Ectodermal cell (in vitro differentiated cells): ENCODE measurements around the gene PIEZO1.

Source experiments
- H3K27ac ChIP-seq: 2 replicates; pipeline ENCODE4 v1.7.0; 2013; ENCODE audit warnings: mild to moderate bottlenecking, low read depth, low read length; ENCODE audit not compliant: insufficient read depth, poor library complexity, severe bottlenecking
- H3K27me3 ChIP-seq: 2 replicates; pipeline ENCODE4 v1.7.0; 2013; ENCODE audit warnings: mild to moderate bottlenecking, low read length; ENCODE audit not compliant: insufficient read depth, control insufficient read depth, poor library complexity, severe bottlenecking
- H3K36me3 ChIP-seq: one replicate; pipeline ENCODE4 v1.7.0; 2013; ENCODE audit warnings: low read length; ENCODE audit not compliant: control insufficient read depth, insufficient read depth
- H3K4me1 ChIP-seq: one replicate; pipeline ENCODE4 v1.7.0; 2013; ENCODE audit warnings: low read length; ENCODE audit not compliant: control insufficient read depth, insufficient read depth
- H3K4me3 ChIP-seq: 2 replicates; pipeline ENCODE4 v1.7.0; 2013; ENCODE audit warnings: low read depth, low read length, control low read depth; ENCODE audit not compliant: insufficient read depth
- H3K9me3 ChIP-seq: 2 replicates; pipeline ENCODE4 v1.7.0; 2013; ENCODE audit warnings: mild to moderate bottlenecking, low read length, moderate library complexity; ENCODE audit not compliant: control insufficient read depth
- WGBS, 2 experiments: methylation state at CpG; one replicate each; pipeline ENCODE4 v1.1.7; 2013; ENCODE audit warnings: missing lambda C conversion rate in 2 of 2; 5-methylcytosine and 5-hydroxymethylcytosine counted together

PIEZO1 gene

DNA sequence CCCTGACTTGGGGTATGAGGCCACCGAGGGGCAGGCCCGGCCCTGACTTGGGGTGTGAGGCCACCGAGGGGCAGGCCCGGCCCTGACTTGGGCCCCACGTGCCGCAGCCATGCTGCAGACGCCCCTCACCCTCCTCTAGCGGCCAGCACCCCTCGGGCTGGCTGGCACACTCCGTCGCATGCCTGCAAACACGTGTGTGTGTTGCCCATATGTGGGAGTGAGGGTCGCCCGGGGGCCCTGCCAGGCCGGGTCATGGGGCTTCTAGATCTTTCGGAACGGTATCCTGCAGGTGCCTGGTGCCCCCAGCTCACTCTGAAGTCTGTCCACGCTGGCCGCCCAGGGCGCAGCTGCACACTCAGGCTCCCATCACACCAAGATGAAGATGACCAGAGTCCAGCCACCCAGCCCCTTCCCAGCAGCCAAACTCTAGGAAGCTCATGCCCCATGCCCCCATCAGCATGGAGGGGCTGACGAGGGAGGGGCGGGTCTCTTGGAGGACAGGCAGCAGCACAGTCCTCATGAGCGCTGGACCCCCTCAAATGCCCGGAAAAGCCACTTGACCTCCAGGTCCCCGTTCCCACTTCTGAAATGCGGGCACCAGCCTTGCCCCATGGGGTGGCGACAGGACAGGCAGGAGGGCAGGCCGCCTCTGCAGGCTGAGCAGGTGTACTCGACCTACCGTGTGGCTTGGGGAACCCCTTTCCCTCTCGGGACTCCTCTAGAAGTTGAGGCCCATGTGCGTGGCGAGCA, 44.9 kb downstream of the PIEZO1 start:
- H3K9me3 ChIP-seq = no peaks in the 10 kb centered on the region
- H3K36me3 ChIP-seq = no peaks in the 10 kb centered on the region
- H3K27ac ChIP-seq = no peak overlapping the region
- WGBS, 2 experiments = 94% methylated on average over 33 of the region's 33 CpGs
- peaks cover 9% of the 10 kb centered on the region for H3K4me1 ChIP-seq
- no peaks in the 10 kb centered on the region for H3K27me3 ChIP-seq
- no peak overlapping the region for H3K4me3 ChIP-seq

DNA sequence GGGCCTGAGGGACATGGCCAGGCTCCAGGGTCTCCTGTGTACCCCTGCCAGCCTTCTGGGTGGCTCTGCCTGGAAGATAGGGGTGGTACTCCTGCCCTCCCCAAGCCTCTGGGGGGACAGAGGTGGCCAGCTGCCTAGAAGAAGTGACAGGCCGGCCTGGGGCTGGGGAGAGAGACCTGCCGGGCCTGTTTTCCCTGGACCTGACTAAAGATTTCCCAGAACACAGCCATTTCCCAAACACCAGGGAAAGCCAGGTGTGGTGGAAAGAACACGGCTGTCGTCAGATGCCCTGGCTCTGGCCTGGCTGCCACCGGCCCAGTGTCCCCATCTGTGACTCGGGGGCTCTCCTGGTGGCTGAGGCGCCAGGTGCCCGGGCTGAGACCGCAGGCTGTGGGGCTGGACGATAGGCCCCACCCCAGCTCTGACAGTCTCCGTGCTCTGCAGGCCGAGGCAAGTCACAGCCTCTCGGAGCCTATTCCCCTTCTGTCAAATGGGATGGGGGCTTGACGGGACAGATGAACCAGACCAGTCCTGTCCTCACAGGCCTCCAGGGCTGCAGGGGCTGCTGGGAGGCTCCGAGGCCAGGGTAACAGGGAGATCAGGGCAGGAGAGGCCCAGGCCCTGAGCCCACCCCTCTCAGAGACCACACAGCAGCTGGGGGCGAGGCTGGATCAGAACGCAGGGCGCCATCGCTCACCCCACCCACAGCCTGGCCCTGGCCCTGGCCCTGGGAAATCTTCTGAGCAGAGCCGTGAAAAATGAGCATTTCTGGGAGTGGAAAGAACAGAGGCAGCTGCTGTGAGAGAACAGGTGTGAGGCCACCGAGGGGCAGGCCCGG, 45.7 kb downstream of the PIEZO1 start:
- Histone ChIP-seq H3K9me3 (no peaks in the 10 kb centered on the region), H3K4me1 (peaks cover 8% of the 10 kb centered on the region), H3K27ac (no peak overlapping the region), H3K4me3 (no peak overlapping the region), H3K36me3 (no peaks in the 10 kb centered on the region), H3K27me3 (no peaks in the 10 kb centered on the region)
- WGBS, 2 experiments = 89% methylated on average over 22 of the region's 22 CpGs

DNA sequence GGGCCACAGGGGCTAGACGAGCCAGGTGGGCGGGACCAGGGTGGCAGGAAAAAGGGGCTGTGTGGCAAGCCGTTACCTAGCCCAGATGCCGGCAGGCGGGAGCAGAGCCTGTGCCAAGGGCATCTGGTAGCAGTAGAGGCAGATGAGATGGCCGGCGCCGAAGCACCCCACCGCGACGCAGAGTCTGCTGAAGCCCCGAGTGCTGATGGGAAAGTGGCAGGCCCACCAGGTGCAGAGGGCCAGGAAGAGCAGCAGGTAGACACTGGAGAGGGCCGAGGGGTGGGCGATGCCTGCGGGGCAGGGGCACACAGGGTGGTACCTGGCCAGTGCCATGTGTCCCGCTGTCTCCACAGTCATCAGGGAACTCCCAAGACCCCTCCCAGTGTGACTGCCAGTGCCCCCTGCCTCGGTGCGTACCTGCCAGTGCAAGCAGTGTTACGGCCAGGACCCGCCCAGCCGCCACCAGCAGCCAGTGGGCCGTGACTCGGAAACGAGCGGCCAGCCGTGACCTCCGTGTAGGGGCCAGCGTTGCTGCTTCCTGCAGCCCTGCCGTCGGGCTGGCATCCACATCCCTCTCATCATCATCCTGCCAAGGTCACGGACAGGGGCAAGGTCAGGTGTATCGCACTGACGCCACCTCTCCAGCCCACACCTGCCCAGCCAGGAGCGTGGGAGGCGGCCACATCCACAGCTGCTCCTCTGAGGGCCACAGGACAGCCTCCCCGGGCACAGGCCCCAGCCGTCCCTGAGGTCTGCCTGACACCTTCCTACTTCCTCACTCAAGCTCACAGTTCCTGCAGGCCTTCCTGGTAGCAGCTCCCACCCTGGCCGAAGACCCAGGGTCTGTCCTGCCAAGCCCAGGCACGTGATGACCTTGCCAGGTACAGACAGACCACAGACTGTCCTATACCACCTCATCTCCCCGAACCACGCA, 46.6 kb downstream of the PIEZO1 start:
- no peaks in the 10 kb centered on the region for H3K36me3 ChIP-seq
- no peaks in the 10 kb centered on the region for H3K27me3 ChIP-seq
- WGBS, 2 experiments = 93 to 95% methylated on average over 41 of the region's 41 CpGs
- H3K4me3 ChIP-seq = no peak overlapping the region
- no peaks in the 10 kb centered on the region for H3K9me3 ChIP-seq
- no peak overlapping the region for H3K27ac ChIP-seq
- H3K4me1 ChIP-seq = peaks cover under 1% of the 10 kb centered on the region

DNA sequence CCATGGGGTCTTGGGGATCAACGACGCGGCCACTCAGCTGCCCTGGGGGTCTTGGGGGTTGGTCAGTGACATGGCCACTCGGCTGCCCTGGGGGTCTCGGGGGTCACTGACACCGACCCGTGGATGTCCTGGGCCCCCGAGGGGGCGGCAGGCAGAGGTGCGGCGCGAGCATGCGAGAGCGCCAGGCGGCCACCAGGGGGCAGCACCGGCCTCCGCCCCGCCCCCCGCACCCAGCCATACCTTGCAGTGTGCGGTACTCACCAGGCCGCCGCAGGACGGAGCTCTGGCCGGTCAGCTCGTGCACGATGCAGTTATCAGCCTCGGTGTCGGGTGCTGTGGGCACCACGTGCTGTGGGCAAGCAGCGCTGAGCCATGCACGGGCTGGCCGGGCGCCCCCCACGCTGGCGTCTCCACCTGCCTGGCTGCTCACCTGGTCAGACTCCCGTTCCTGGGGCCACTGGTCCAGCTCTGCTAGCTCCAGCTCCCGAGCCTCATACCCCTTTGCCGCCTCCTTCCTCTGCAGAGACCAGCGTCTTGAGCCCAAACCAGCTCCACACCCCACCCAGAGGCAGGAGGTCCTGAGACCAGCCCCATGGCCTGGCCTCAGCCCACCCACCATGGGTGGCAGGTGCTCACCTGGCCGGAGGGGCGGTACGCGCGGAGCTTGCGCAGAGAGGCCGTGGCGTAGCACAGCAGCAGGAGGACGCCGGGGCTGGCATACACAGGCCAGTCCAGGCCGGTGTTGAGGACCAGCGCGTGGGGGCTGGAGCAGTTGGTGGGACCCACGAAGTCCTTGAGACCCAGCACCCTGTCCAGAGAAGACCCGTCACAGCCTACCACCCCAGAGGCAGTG, 47.5 kb downstream of the PIEZO1 start:
- no peak overlapping the region for H3K4me3 ChIP-seq
- H3K9me3 ChIP-seq = no peaks in the 10 kb centered on the region
- H3K4me1 ChIP-seq = no peaks in the 10 kb centered on the region
- H3K27me3 ChIP-seq = no peaks in the 10 kb centered on the region
- WGBS, 2 experiments = 41 to 42% methylated on average over 54 of the region's 54 CpGs
- no peak overlapping the region for H3K27ac ChIP-seq
- H3K36me3 ChIP-seq = no peaks in the 10 kb centered on the region

DNA sequence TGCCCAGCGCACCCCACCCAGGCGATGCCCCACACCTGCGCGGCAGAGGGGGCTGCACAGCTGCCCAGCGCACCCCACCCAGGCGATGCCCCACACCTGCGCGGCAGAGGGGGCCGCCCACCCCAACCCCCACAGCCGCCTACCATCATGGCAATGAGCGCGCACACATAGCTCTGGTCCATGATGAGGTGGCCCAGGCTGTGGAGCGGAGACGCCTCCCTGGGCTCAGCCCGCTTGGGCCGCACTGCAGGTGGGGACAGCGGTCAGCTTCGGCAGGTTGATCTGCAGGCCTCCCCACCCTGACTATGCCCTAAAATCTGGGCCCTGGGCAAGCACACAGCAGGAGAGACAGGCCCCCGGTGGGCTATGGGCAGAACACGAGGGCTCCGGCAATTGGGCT, 48.5 kb downstream of the PIEZO1 start:
- WGBS, 2 experiments = 93 to 96% methylated on average over 21 of the region's 21 CpGs
- H3K27ac ChIP-seq = no peak overlapping the region
- no peaks in the 10 kb centered on the region for H3K4me1 ChIP-seq
- H3K4me3 ChIP-seq = no peak overlapping the region
- no peaks in the 10 kb centered on the region for H3K36me3 ChIP-seq
- H3K9me3 ChIP-seq = no peaks in the 10 kb centered on the region
- H3K27me3 ChIP-seq = no peaks in the 10 kb centered on the region

DNA sequence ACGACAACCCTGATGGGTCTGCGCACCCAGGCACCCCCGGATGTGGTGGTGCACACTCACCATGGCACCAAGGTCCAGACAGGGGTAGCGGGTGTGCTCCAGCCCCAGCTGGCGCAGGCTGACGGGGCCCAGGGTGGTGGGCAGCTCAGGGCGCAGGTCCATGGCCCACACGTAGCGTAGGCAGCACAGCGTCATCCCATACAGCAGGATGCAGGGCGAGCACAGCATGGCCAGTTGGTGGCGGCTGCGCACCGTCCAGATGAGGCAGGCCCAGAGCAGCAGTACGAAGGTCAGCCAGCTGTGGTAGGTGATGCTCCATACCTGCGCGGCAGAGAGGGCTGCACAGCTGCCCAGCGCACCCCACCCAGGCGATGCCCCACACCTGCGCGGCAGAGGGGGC, 48.9 kb downstream of the PIEZO1 start:
- Histone ChIP-seq H3K4me3 (no peak overlapping the region), H3K4me1 (no peaks in the 10 kb centered on the region), H3K27ac (no peak overlapping the region), H3K36me3 (no peaks in the 10 kb centered on the region), H3K9me3 (no peaks in the 10 kb centered on the region), H3K27me3 (no peaks in the 10 kb centered on the region)
- WGBS, 2 experiments = 95 to 96% methylated on average over 21 of the region's 21 CpGs

DNA sequence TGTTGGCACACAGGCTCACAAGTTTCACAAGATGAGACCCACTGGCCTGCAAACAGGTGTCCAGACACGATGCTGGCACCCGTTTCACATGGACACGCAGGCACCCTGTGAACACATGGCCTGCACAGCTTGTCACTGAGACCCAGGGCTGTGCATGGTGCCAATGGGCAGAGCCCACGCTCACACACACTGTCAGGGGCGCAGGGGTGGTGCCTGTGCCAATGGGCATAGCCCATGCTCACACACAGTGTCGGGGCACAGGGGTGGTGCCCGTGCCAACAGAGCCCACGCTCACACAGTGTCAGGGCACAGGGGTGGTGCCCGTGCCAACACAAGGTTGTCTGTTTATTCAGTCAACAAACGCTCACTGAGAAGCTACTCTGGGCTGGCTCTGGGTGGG, 49.4 kb downstream of the PIEZO1 start:
- Histone ChIP-seq H3K27me3 (no peaks in the 10 kb centered on the region), H3K27ac (no peak overlapping the region), H3K36me3 (no peaks in the 10 kb centered on the region), H3K9me3 (no peaks in the 10 kb centered on the region), H3K4me3 (no peak overlapping the region), H3K4me1 (no peaks in the 10 kb centered on the region)
- 93 to 95% methylated on average over 10 of the region's 10 CpGs for WGBS, 2 experiments

DNA sequence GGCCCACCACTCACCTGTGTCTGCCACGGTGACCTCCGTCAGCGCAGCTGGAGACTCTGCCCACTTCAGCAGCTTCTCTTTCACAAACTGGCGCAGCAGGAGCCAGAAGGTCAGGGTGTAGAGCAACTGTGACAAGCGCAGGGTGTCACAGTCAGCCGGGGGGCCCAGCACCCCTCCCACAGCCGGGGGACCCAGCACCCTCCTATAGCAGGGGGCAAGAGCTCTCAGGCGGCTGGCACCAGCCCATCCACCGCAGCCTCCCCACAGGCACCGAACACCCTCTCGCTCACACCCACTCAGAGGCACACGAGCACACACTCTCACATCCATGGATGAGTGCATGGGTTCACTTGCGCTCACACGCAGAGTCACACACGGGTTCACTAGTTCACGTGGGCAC, 49.9 kb downstream of the PIEZO1 start:
- Histone ChIP-seq H3K9me3 (no peaks in the 10 kb centered on the region), H3K27me3 (no peaks in the 10 kb centered on the region), H3K36me3 (no peaks in the 10 kb centered on the region), H3K4me3 (no peak overlapping the region), H3K4me1 (no peaks in the 10 kb centered on the region), H3K27ac (no peak overlapping the region)
- WGBS, 2 experiments = 93% methylated on average over 16 of the region's 16 CpGs

DNA sequence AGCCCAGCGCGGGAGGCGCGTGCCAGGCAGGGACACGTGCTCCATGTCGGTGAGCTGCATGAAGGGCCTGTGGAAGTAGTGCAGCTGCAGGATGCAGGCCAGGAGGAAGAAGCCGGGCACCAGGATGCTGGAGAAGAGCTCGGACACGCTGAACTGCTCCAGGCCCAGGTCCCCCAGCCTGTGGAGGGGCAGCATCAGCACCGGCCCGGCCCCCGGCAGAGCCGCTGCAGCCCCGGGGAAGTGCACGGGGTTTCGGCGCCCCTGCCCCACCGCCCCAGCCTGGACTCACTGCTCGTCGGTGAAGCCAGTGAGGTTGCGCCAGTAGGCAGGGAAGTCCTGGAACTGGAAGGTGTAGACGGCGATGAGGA, 50.7 kb downstream of the PIEZO1 start:
- Histone ChIP-seq H3K27me3 (no peaks in the 10 kb centered on the region), H3K4me1 (no peaks in the 10 kb centered on the region), H3K9me3 (no peaks in the 10 kb centered on the region), H3K36me3 (no peaks in the 10 kb centered on the region), H3K27ac (no peak overlapping the region), H3K4me3 (no peak overlapping the region)
- 94 to 95% methylated on average over 23 of the region's 23 CpGs for WGBS, 2 experiments
